PFSK-1 (cell line): ENCODE results near the gene TCAP.

ENCODE experiments used
- FOXP2 ChIP-seq: optimal IDR thresholded peaks from 2 replicates; pipeline ENCODE3; 2011; ENCODE audit warnings: borderline replicate concordance, control low read depth, inconsistent platforms; ENCODE audit not compliant: insufficient read depth; ENCODE audit errors: extremely low read length, extremely low read depth
- POLR2AphosphoS5 ChIP-seq: IDR thresholded peaks from 2 replicates; pipeline ENCODE4 v1.6.1; 2012; ENCODE audit warnings: low read depth, mild to moderate bottlenecking, control low read depth, low read length, moderate library complexity
- REST ChIP-seq, 2 experiments: IDR thresholded peaks; 2 replicates each; pipeline versions ENCODE4 v1.6.1 to v1.8.0; 2011 to 2012; ENCODE audit warnings: low read depth in 2 of 2, low read length in 2 of 2, control low read depth in 1 of 2, inconsistent platforms in 1 of 2, mild to moderate bottlenecking in 1 of 2, moderate library complexity in 1 of 2; ENCODE audit not compliant: insufficient read depth in 1 of 2
- TAF1 ChIP-seq: IDR thresholded peaks from 2 replicates; pipeline ENCODE4 v1.6.1; 2012; ENCODE audit warnings: low read length, control low read depth, borderline replicate concordance; ENCODE audit not compliant: insufficient read depth

The TCAP gene

DNA sequence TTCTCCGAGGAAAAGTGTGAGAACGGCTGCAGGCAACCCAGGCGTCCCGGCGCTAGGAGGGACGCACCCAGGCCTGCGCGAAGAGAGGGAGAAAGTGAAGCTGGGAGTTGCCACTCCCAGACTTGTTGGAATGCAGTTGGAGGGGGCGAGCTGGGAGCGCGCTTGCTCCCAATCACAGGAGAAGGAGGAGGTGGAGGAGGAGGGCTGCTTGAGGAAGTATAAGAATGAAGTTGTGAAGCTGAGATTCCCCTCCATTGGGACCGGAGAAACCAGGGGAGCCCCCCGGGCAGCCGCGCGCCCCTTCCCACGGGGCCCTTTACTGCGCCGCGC lies 34.6 kb downstream of the TCAP start, which contains the start of gene ERBB2:
ERBB2 (plus strand) TSS at position 247 of the 330 bp plus-strand sequence. CDS start 175 bp downstream, outside the sequence.
- TF ChIP-seq POLR2AphosphoS5 (peak; percentile 71), FOXP2 (no peak), REST (IDR thresholded peaks at IDR 0.05; ENCODE audit: insufficient read depth in 1 of 2, low read depth in 2 of 2, low read length in 2 of 2) (no peak)

- no peak for TF ChIP-seq TAF1
- no peak for TF ChIP-seq REST (IDR thresholded peaks at IDR 0.05; ENCODE audit: insufficient read depth in 1 of 2, low read depth in 2 of 2, low read length in 2 of 2)
- TF ChIP-seq POLR2AphosphoS5 = no peak
These were observed 35.2 kb downstream of the TCAP start for GRCh38 chr17:39700148-39700987.

- TF ChIP-seq TAF1 = no peak
- TF ChIP-seq POLR2AphosphoS5 = no peak
- TF ChIP-seq FOXP2 = no peak
- no peak for TF ChIP-seq REST (IDR thresholded peaks at IDR 0.05; ENCODE audit: insufficient read depth in 1 of 2, low read depth in 2 of 2, low read length in 2 of 2)
These were observed 36.0 kb downstream of the TCAP start for GRCh38 chr17:39701012-39701783.

- TF ChIP-seq POLR2AphosphoS5 (no peak), TAF1 (no peak), REST (IDR thresholded peaks at IDR 0.05; ENCODE audit: insufficient read depth in 1 of 2, low read depth in 2 of 2, low read length in 2 of 2) (no peak), FOXP2 (no peak)
These were observed 36.8 kb downstream of the TCAP start for GRCh38 chr17:39701784-39702422.
